Suprapubic skin (tissue), 4 donors: Measurements from ENCODE around the gene CIAO2B. TPM values are rescaled to one million over a fixed set of nuclear protein-coding genes. Genes with fewer than 3 reads are reported as not detected.
"Not testable (repeated sequence)": the region's sequence is repeated elsewhere in the genome, so short reads cannot be mapped to it uniquely, and the experiment has no call there.

Experiments used
- DNase-seq, 2 donors: peaks; one replicate each; pipeline ENCODE4 v3.0.0-alpha.2; 2019; ENCODE audit warnings: low spot score in 2 of 2
- H3K27ac ChIP-seq: fragments of 200-600 bp; sonication (generic); one replicate; pipeline ENCODE4 v1.5.1; 2019
- H3K27me3 ChIP-seq: fragments of 200-600 bp; sonication (generic); one replicate; pipeline ENCODE4 v1.5.1; 2019
- H3K36me3 ChIP-seq: fragments of 200-600 bp; sonication (generic); one replicate; pipeline ENCODE4 v1.5.1; 2019
- H3K4me1 ChIP-seq: fragments of 200-600 bp; sonication (generic); one replicate; pipeline ENCODE4 v1.5.1; 2019
- H3K4me3 ChIP-seq: fragments of 200-600 bp; sonication (generic); one replicate; pipeline ENCODE4 v1.5.1; 2019; ENCODE audit warnings: mild to moderate bottlenecking
- H3K9me3 ChIP-seq: fragments of 200-600 bp; sonication (generic); one replicate; pipeline ENCODE4 v1.5.1; 2019
- EP300 ChIP-seq: sonication (generic); formaldehyde crosslinking; IDR thresholded peaks from one replicate; pipeline ENCODE4 v1.6.1; 2017; ENCODE audit warnings: antibody characterized with exemption
- POLR2A ChIP-seq, 2 donors: fragments of 450-650 bp; IDR thresholded peaks; one replicate each; pipeline ENCODE4 v1.6.1; 2017; ENCODE audit warnings: antibody characterized with exemption in 2 of 2, mild to moderate bottlenecking in 2 of 2, moderate library complexity in 2 of 2
- POLR2AphosphoS5 ChIP-seq, 3 donors: sonication (generic); formaldehyde crosslinking; IDR thresholded peaks; one replicate each; pipeline ENCODE4 v1.6.1; 2017; ENCODE audit warnings: antibody characterized with exemption in 3 of 3
- WGBS: methylation state at CpG from one replicate; pipeline ENCODE4 v1.1.5; 2018; 5-methylcytosine and 5-hydroxymethylcytosine counted together
- total RNA-seq, 4 donors: library from RNA; depleted of rRNA; stranded (reverse); fragments of >200 nt; gene quantifications; one replicate each; pipeline ENCODE4 v1.1.0, GENCODE V29; 2016
- TF ChIP-seq, protein P1 (sequence below), 2 donors: fragments of 200-600 bp in 1 of 2; fragments of 450-650 bp in 1 of 2; sonication (generic) in 1 of 2; IDR thresholded peaks; one replicate each; pipeline ENCODE4 v1.5.1; 2016 to 2019; ENCODE audit warnings: antibody characterized with exemption in 2 of 2, mild to moderate bottlenecking in 1 of 2, moderate library complexity in 1 of 2

Gene CIAO2B
- total RNA-seq, 4 donors from 2014 or later, result 34.4 to 69.0 (median 45.0) TPM

DNA sequence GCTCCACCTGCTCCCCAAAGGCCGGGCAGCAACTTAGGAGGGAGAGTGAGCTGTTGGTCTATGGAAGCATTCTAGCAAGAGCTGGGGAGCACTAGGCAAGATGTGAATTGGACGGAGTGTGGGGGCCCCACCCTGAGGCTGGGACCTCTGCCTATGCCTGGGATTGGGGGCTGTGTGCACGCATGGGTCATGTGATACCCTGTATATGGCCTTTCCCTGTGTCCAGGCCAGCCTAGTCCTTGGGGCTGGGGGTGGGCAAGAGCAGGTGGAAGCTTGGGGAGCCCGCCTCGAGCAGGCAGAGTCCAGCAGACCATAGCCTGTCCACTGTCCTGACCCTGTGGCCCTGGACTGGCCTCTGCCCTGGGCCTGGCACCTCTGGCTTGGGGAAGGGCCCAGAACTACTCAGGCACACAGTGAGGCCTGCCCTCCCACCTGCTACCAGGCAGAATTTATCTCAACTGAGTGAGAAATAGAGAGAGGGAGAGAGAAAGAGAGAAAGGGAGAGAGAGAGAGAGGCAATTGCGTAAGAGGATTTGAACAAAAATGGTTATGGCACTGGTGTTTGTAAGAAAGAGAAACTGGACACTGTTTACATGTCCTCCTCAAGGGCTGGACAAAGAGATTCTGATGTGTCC, 34.8 kb downstream of the CIAO2B start:
- 97% methylated on average over 6 of the region's 6 CpGs for WGBS
- no peaks in the 10 kb centered on the region for H3K36me3 ChIP-seq
- H3K4me3 ChIP-seq, result no peak overlapping the region
- no peak for DNase-seq
- peaks cover 23% of the 10 kb centered on the region for H3K4me1 ChIP-seq
- no peak overlapping the region for H3K27ac ChIP-seq
- no peaks in the 10 kb centered on the region for H3K9me3 ChIP-seq
- no peaks in the 10 kb centered on the region for H3K27me3 ChIP-seq
- TF ChIP-seq, protein P1, sequence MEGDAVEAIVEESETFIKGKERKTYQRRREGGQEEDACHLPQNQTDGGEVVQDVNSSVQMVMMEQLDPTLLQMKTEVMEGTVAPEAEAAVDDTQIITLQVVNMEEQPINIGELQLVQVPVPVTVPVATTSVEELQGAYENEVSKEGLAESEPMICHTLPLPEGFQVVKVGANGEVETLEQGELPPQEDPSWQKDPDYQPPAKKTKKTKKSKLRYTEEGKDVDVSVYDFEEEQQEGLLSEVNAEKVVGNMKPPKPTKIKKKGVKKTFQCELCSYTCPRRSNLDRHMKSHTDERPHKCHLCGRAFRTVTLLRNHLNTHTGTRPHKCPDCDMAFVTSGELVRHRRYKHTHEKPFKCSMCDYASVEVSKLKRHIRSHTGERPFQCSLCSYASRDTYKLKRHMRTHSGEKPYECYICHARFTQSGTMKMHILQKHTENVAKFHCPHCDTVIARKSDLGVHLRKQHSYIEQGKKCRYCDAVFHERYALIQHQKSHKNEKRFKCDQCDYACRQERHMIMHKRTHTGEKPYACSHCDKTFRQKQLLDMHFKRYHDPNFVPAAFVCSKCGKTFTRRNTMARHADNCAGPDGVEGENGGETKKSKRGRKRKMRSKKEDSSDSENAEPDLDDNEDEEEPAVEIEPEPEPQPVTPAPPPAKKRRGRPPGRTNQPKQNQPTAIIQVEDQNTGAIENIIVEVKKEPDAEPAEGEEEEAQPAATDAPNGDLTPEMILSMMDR (IDR thresholded peaks at IDR 0.05), result no peak
- no peak for TF ChIP-seq POLR2AphosphoS5 (IDR thresholded peaks at IDR 0.05)
- no peak for TF ChIP-seq POLR2A (IDR thresholded peaks at IDR 0.05)
- TF ChIP-seq EP300, result no peak

DNA sequence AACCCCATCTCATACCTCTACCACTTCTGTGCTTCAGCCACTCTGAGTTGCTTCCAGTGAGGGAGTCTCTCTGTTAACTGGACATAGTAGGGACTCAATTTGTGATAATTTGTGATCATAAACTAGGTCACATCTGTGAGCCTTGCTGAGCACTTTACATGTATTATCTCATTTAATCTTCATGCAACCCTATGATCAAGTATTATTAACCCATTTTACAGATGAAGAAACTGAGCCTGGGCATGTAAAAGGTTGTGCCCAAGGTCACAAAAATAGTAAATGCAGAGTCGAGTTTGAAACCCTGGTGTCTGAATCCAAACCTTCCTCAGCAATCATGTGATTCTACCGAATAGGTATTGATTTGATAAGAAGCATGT, 35.3 kb downstream of the CIAO2B start:
- H3K9me3 ChIP-seq, result no peaks in the 10 kb centered on the region
- DNase-seq, result no peak
- H3K36me3 ChIP-seq, result no peaks in the 10 kb centered on the region
- TF ChIP-seq, protein P1 (IDR thresholded peaks at IDR 0.05), result no peak
- no peak for TF ChIP-seq POLR2AphosphoS5 (IDR thresholded peaks at IDR 0.05)
- H3K4me3 ChIP-seq, result no peak overlapping the region
- WGBS, result 91% methylated on average over 2 of the region's 2 CpGs
- H3K4me1 ChIP-seq, result peaks cover 23% of the 10 kb centered on the region
- no peaks in the 10 kb centered on the region for H3K27me3 ChIP-seq
- no peak overlapping the region for H3K27ac ChIP-seq

DNA sequence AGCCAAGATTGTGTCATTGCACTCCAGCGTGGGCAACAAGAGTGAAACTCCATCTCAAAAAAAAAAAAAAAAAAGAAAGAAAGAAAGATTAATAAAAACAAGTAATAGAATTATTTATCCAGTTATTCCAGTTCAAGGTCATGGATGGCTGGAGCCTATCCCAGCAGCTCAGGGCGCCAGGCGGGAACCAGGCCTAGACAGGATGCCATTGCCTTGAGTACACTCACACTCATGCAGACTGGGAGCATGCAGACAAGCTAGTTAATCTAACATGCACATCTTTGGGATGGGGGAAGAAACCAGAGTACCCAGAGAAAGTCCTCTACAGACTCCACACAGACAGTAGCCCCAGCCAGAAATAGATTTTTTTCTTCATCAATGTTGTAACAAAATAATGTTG, 36.0 kb downstream of the CIAO2B start:
- no peak overlapping the region for H3K27ac ChIP-seq
- no peak for DNase-seq
- no peaks in the 10 kb centered on the region for H3K36me3 ChIP-seq
- H3K4me3 ChIP-seq, result no peak overlapping the region
- no peaks in the 10 kb centered on the region for H3K27me3 ChIP-seq
- no peaks in the 10 kb centered on the region for H3K9me3 ChIP-seq
- WGBS, result 69% methylated on average over 3 of the region's 3 CpGs
- no peak for TF ChIP-seq POLR2A (IDR thresholded peaks at IDR 0.05)
- no peak for TF ChIP-seq POLR2AphosphoS5 (IDR thresholded peaks at IDR 0.05)
- peaks cover 23% of the 10 kb centered on the region for H3K4me1 ChIP-seq

DNA sequence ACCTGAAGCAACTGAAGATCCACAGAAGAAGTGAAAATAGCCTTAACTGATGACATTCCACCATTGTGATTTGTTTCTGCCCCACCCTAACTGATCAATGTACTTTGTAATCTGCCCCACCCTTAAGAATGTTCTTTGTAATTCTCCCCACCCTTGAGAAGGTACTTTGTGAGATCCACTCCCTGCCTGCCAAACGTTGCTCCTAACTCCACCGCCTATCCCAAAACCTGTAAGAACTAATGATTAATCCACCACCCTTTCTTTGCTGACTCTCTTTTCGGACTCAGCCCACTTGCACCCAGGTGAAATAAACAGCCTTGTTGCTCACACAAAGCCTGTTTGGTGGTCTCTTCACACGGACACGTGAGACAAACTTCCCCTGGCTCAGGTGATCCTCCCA, 37.5 kb downstream of the CIAO2B start:
- not testable (repeated sequence) for H3K9me3 ChIP-seq, H3K36me3 ChIP-seq, H3K4me3 ChIP-seq, H3K27me3 ChIP-seq, H3K27ac ChIP-seq, DNase-seq
- 70% methylated on average over 5 of the region's 5 CpGs for WGBS
- peaks cover 20% of the 10 kb centered on the region for H3K4me1 ChIP-seq

DNA sequence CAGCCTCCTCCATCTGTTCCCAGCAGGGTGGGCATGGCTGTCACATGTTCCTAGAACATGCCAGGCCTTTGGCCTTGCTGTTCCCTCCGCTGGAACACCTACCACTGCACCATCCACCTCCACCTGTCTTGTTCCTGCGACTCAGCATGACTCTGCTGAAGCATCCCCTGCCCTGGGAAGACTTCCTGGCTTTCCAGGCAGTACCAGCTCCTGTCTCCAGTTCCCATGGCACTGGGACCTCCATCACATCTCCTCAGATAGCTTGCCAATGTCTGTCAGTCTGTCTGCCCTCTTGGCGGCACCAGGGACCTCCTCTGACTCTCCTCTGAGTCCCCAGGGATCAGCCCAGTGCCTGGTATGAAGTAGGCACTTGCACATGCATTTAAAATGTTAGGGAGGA, 38.2 kb downstream of the CIAO2B start:
- Histone ChIP-seq H3K27me3 (no peaks in the 10 kb centered on the region), H3K4me1 (peaks cover 17% of the 10 kb centered on the region), H3K9me3 (no peaks in the 10 kb centered on the region), H3K36me3 (no peaks in the 10 kb centered on the region), H3K27ac (no peak overlapping the region), H3K4me3 (no peak overlapping the region)
- WGBS, result 93% methylated on average over 3 of the region's 3 CpGs
- TF ChIP-seq, protein P1 (IDR thresholded peaks at IDR 0.05), result no peak
- TF ChIP-seq POLR2A (IDR thresholded peaks at IDR 0.05) (no peak), POLR2AphosphoS5 (IDR thresholded peaks at IDR 0.05) (no peak), EP300 (no peak)
- DNase-seq, result no peak

DNA sequence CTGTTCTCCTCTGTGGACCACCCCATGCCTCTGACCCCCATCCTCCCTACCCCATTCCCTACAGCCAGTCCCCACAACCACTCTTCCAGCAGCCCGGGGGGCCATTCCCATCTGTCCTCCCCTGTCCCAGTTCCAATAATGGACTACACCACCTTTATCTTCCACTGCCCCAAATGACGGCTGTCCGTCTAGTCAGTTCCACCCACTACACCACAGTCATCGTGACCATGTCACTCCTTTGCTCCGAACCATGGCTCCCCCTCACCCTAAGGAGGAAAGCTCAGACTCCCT, 38.6 kb downstream of the CIAO2B start:
- H3K9me3 ChIP-seq, result no peaks in the 10 kb centered on the region
- no peak overlapping the region for H3K27ac ChIP-seq
- WGBS, result 89% methylated on average over 5 of the region's 5 CpGs
- TF ChIP-seq POLR2A (IDR thresholded peaks at IDR 0.05) (no peak), EP300 (no peak), POLR2AphosphoS5 (IDR thresholded peaks at IDR 0.05) (no peak)
- TF ChIP-seq, protein P1 (IDR thresholded peaks at IDR 0.05), result no peak
- no peaks in the 10 kb centered on the region for H3K27me3 ChIP-seq
- no peak for DNase-seq
- peaks cover 14% of the 10 kb centered on the region for H3K4me1 ChIP-seq
- no peaks in the 10 kb centered on the region for H3K36me3 ChIP-seq
- H3K4me3 ChIP-seq, result no peak overlapping the region
